Vagina (tissue), 2 donors: ENCODE measurements around the gene MAP7D3.
A peak's percentile ranks its signal among the peaks of the same experiment; 100 is the strongest.

Experiments used
- POLR2A ChIP-seq, 2 donors: fragments of 450-650 bp; IDR thresholded peaks; one replicate each; pipeline ENCODE4 v1.6.1; 2017; ENCODE audit warnings: antibody characterized with exemption in 2 of 2, mild to moderate bottlenecking in 2 of 2, moderate library complexity in 2 of 2
- TF ChIP-seq, protein P1 (sequence below), 3 experiments: fragments of 450-650 bp in 2 of 3; fragments of 200-600 bp in 1 of 3; sonication (generic) in 1 of 3; IDR thresholded peaks; one replicate each; pipeline ENCODE4 v1.5.1; 2017 to 2019; ENCODE audit warnings: antibody characterized with exemption in 3 of 3, mild to moderate bottlenecking in 2 of 3, moderate library complexity in 2 of 3

DNA sequence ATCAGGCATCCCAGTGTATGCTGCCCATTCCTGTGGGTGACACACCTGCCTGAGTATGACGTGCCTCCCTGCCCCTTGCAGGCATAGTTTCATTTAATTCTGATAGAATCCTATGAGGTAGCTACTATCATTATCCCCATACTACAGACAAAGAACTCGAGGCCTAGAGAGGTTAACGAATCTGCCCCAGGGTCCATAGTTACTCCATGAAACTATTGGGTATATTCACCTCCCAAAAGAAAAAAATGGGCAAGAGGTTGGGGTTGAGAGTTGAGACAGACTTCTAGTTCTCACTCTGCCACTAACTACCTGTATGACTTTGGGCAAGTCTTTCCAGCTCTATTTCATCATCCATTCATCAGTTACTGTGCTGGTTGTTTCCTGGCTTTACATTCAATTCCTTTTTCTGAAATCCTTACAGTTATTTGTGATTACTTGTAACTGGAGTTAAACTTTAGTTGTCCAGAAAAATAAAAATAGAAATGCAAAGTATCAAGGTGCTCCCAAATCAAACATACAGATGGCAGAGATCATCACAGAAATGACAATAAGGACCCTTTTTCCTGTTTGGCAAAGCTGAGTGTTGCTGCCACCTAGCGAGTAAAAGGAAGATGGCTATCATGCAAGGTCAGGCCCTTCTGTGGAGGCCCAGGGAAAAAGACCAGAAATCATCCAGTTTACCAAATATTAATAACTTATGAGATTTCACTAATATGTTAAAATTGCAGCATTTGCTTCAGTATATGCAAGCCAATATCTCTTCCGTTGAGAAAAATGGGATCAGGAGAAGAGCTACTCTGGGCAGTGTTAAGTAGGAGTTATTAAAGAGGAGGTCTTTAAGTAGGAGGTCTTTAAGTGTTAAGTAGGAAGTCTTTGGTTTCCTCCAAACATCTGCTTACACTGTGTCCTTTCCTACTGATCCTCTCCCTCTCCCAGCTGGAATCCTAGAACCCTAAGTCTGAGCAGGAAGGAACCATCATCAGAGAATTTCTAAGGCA is 17.1 kb upstream of the MAP7D3 start:
- no peak for TF ChIP-seq POLR2A (IDR thresholded peaks at IDR 0.05)
- TF ChIP-seq, protein P1, sequence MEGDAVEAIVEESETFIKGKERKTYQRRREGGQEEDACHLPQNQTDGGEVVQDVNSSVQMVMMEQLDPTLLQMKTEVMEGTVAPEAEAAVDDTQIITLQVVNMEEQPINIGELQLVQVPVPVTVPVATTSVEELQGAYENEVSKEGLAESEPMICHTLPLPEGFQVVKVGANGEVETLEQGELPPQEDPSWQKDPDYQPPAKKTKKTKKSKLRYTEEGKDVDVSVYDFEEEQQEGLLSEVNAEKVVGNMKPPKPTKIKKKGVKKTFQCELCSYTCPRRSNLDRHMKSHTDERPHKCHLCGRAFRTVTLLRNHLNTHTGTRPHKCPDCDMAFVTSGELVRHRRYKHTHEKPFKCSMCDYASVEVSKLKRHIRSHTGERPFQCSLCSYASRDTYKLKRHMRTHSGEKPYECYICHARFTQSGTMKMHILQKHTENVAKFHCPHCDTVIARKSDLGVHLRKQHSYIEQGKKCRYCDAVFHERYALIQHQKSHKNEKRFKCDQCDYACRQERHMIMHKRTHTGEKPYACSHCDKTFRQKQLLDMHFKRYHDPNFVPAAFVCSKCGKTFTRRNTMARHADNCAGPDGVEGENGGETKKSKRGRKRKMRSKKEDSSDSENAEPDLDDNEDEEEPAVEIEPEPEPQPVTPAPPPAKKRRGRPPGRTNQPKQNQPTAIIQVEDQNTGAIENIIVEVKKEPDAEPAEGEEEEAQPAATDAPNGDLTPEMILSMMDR (IDR thresholded peaks at IDR 0.05) = peak in 2 of 3 experiments; percentile 47 to 55
